PC-3 (cell line): ENCODE measurements around the gene KDM4F. TPM values are rescaled to one million over a fixed set of nuclear protein-coding genes. Genes with fewer than 3 reads are reported as not detected.

ENCODE experiments used
- ATAC-seq: fragments of 200-7000 bp; cut with Tn5 transposase; 2 replicates; pipeline ENCODE4 v1.9.1; 2020; ENCODE audit warnings: mild to moderate bottlenecking, moderate library complexity
- BruUV-seq: library from RNA; stranded (reverse); fragments of 400-500 nt; replicated peaks from 2 replicates; lab custom pipeline; 2021; lab: Mats Ljungman, UMichigan
- CTCF ChIA-PET: fragments of 300-600 bp; sonication (Branson Sonifier 250); formaldehyde crosslinking; loops from one replicate; lab custom pipeline; 2022; ENCODE audit warnings: antibody characterized with exemption; lab: Charles Lee
- POLR2A ChIA-PET: fragments of 300-600 bp; sonication (Branson Sonifier 250); formaldehyde crosslinking; loops from one replicate; lab custom pipeline; 2022; ENCODE audit warnings: antibody characterized with exemption; ENCODE audit not compliant: unreplicated experiment; lab: Charles Lee
- DNase-seq: peaks from one replicate; pipeline ENCODE4 v3.0.0-alpha.2; 2015
- H2AFZ ChIP-seq: fragments of 300-600 bp; sonication (generic); 2 replicates; pipeline ENCODE4 v1.6.0; 2016; ENCODE audit warnings: antibody characterized with exemption, low read length
- H3F3A ChIP-seq: fragments of 300-600 bp; sonication (generic); one replicate; pipeline ENCODE4 v1.6.0; 2017; ENCODE audit warnings: antibody characterized with exemption, low read length, control low read depth, mild to moderate bottlenecking; ENCODE audit not compliant: unreplicated experiment
- H3K27ac ChIP-seq: fragments of 300-600 bp; sonication (generic); 2 replicates; pipeline ENCODE4 v1.5.1; 2016; ENCODE audit warnings: mild to moderate bottlenecking, low read length
- H3K27me3 ChIP-seq: fragments of 300-600 bp; sonication (generic); 2 replicates; pipeline ENCODE4 v1.6.1; 2016; ENCODE audit warnings: low read length, mixed read lengths
- H3K36me3 ChIP-seq: fragments of 300-600 bp; sonication (generic); 2 replicates; pipeline ENCODE4 v1.6.1; 2016; ENCODE audit warnings: low read depth, mixed run types, low read length, mixed read lengths
- H3K4me1 ChIP-seq: fragments of 300-600 bp; sonication (generic); 2 replicates; pipeline ENCODE4 v1.5.1; 2016; ENCODE audit warnings: low read length; ENCODE audit not compliant: insufficient read depth
- H3K4me2 ChIP-seq: fragments of 300-600 bp; sonication (generic); 2 replicates; pipeline ENCODE4 v1.6.0; 2016; ENCODE audit warnings: low read length
- H3K4me3 ChIP-seq: fragments of 300-600 bp; sonication (generic); 2 replicates; pipeline ENCODE4 v1.5.1; 2016; ENCODE audit warnings: mild to moderate bottlenecking, low read length, mixed read lengths
- H3K79me2 ChIP-seq: fragments of 300-600 bp; sonication (generic); 2 replicates; pipeline ENCODE4 v1.6.1; 2017; ENCODE audit warnings: low read length, mixed read lengths
- H3K9ac ChIP-seq: fragments of 300-600 bp; sonication (generic); 2 replicates; pipeline ENCODE4 v1.6.0; 2016; ENCODE audit warnings: mild to moderate bottlenecking, low read length
- H3K9me2 ChIP-seq: fragments of 300-600 bp; sonication (generic); replicated peaks from 2 replicates; pipeline ENCODE4 v1.6.1; 2016; ENCODE audit warnings: mixed run types, low read length, mixed read lengths
- H3K9me3 ChIP-seq: fragments of 300-600 bp; sonication (generic); 2 replicates; pipeline ENCODE4 v1.6.1; 2016; ENCODE audit warnings: low read length, mixed read lengths
- H4K20me1 ChIP-seq: fragments of 300-600 bp; sonication (generic); 2 replicates; pipeline ENCODE4 v1.6.1; 2016; ENCODE audit warnings: low read length, mixed read lengths
- CTCF ChIP-seq: fragments of 300-600 bp; sonication (generic); conservative IDR thresholded peaks from 2 replicates; pipeline ENCODE4 v1.5.1; 2017; ENCODE audit warnings: antibody characterized with exemption, low read depth, mild to moderate bottlenecking, low read length
- EZH2 ChIP-seq: fragments of 300-600 bp; sonication (generic); IDR thresholded peaks from one replicate; pipeline ENCODE4 v1.6.1; 2017; ENCODE audit warnings: antibody characterized with exemption, mild to moderate bottlenecking, low read length; ENCODE audit not compliant: unreplicated experiment
- EZH2phosphoT487 ChIP-seq: fragments of 300-600 bp; sonication (generic); IDR thresholded peaks from 2 replicates; pipeline ENCODE4 v1.6.1; 2018; ENCODE audit warnings: mild to moderate bottlenecking, antibody characterized with exemption, low read length, borderline replicate concordance
- intact Hi-C: fragments of 100-400 bp; cut with micrococcal nuclease; formaldehyde crosslinking; loops from 2 replicates; pipeline ENCODE4 v1.9.0; 2023
- total RNA-seq: library from RNA; depleted of rRNA; stranded (reverse); fragments of >200 nt; gene quantifications from 2 replicates; pipeline ENCODE4 v1.2.3, GENCODE V29; 2014

KDM4F gene
- total RNA-seq, 1 experiment from 2014 or later = not detected

- intact Hi-C loops = no loop called here
- no peaks in the 10 kb centered on the region for H3K36me3 ChIP-seq
- H3K27ac ChIP-seq = no peak overlapping the region
- POLR2A ChIA-PET = interaction anchor here (0.6 kb wide), 1 partner anchor 9 kb away, joined by 3 read pairs; no protein-coding TSS in a partner anchor
- H3F3A ChIP-seq = no peaks in the 10 kb centered on the region
- no peaks in the 10 kb centered on the region for H4K20me1 ChIP-seq
- no peaks in the 10 kb centered on the region for H3K79me2 ChIP-seq
- H3K27me3 ChIP-seq = no peaks in the 10 kb centered on the region
- H3K4me2 ChIP-seq = no peak overlapping the region
- no TSS peak for BruUV-seq
- TF ChIP-seq EZH2 (no peak), EZH2phosphoT487 (no peak), CTCF (no peak)
- no peak overlapping the region for H3K9ac ChIP-seq
- ATAC-seq = peak; percentile 82
- peak; percentile 80 for DNase-seq
- CTCF ChIA-PET = no interaction called here
- peaks cover 12% of the 10 kb centered on the region for H3K4me1 ChIP-seq
- no peak overlapping the region for H2AFZ ChIP-seq
- no peaks in the 10 kb centered on the region for H3K9me2 ChIP-seq
- no peak overlapping the region for H3K4me3 ChIP-seq
- H3K9me3 ChIP-seq = no peaks in the 10 kb centered on the region
Measured at GRCh38 chr11:95084509-95084908, 35.3 kb downstream of the KDM4F start.

GRCh38 chr11:95085117-95085816 is 36.0 kb downstream of the KDM4F start:
- Histone ChIP-seq H2AFZ (no peak overlapping the region), H3K79me2 (peaks cover 1% of the 10 kb centered on the region), H3K4me1 (peaks cover 12% of the 10 kb centered on the region), H3K9ac (no peak overlapping the region), H3K27me3 (no peaks in the 10 kb centered on the region), H3K9me3 (no peaks in the 10 kb centered on the region), H3K4me2 (no peak overlapping the region), H3K9me2 (no peaks in the 10 kb centered on the region), H3K4me3 (no peak overlapping the region), H3K27ac (no peak overlapping the region), H4K20me1 (no peaks in the 10 kb centered on the region), H3F3A (no peaks in the 10 kb centered on the region), H3K36me3 (no peaks in the 10 kb centered on the region)
- CTCF ChIA-PET = interaction anchor here (0.6 kb wide), 1 partner anchor 52 kb away, joined by 3 read pairs; no protein-coding TSS in a partner anchor
- DNase-seq (no peak), ATAC-seq (no peak)
- BruUV-seq = no TSS peak
- POLR2A ChIA-PET = no interaction called here
- intact Hi-C loops = no loop called here
- no peak for TF ChIP-seq CTCF
- TF ChIP-seq EZH2phosphoT487 = no peak
- TF ChIP-seq EZH2 = no peak

- POLR2A ChIA-PET = no interaction called here
- intact Hi-C loops = no loop called here
Measured at GRCh38 chr11:95086151-95086550, 36.9 kb downstream of the KDM4F start.

More at GRCh38 chr11:95086151-95086550, 36.9 kb downstream of the KDM4F start:
- H2AFZ ChIP-seq = no peak overlapping the region
- no peaks in the 10 kb centered on the region for H3F3A ChIP-seq
- no peaks in the 10 kb centered on the region for H3K9me3 ChIP-seq
- TF ChIP-seq CTCF (no peak), EZH2phosphoT487 (no peak), EZH2 (no peak)
- H3K36me3 ChIP-seq = no peaks in the 10 kb centered on the region
- DNase-seq = no peak
- no peak overlapping the region for H3K27ac ChIP-seq
- no peaks in the 10 kb centered on the region for H3K27me3 ChIP-seq
- H4K20me1 ChIP-seq = no peaks in the 10 kb centered on the region
- CTCF ChIA-PET = interaction anchor here (0.6 kb wide), 1 partner anchor 51 kb away, joined by 3 read pairs; no protein-coding TSS in a partner anchor
- ATAC-seq = no peak
- H3K9ac ChIP-seq = no peak overlapping the region
- H3K4me2 ChIP-seq = no peak overlapping the region
- no TSS peak for BruUV-seq
- peaks cover 10% of the 10 kb centered on the region for H3K79me2 ChIP-seq
- peaks cover 19% of the 10 kb centered on the region for H3K4me1 ChIP-seq
- no peaks in the 10 kb centered on the region for H3K9me2 ChIP-seq
- no peak overlapping the region for H3K4me3 ChIP-seq
